Measurements from ENCODE around the gene TTLL6.

DNA sequence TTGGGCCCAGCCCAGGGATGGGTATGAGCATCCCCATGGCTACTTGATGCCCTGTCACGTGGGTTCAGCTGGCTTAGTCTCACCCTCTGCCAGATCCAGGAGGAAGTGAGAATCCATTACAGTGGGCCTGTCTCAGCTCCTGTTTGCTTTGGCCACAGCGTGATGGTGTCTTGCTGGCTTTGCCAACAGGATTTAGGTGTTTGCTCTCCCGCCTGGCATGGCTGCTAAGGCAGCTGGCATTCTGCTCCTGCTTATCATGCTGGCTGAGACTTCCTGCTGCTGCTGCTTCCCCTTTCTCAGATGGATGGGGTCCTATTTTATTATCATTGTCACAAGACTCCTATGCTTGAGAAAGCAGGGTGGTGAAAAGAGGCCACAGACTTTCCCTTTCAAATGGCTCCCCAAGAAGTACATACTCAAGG, 60.2 kb downstream of the TTLL6 start:
- TF ChIP-seq POLR2A (IDR thresholded peaks at IDR 0.05) = no peak
- TF ChIP-seq, protein P1, sequence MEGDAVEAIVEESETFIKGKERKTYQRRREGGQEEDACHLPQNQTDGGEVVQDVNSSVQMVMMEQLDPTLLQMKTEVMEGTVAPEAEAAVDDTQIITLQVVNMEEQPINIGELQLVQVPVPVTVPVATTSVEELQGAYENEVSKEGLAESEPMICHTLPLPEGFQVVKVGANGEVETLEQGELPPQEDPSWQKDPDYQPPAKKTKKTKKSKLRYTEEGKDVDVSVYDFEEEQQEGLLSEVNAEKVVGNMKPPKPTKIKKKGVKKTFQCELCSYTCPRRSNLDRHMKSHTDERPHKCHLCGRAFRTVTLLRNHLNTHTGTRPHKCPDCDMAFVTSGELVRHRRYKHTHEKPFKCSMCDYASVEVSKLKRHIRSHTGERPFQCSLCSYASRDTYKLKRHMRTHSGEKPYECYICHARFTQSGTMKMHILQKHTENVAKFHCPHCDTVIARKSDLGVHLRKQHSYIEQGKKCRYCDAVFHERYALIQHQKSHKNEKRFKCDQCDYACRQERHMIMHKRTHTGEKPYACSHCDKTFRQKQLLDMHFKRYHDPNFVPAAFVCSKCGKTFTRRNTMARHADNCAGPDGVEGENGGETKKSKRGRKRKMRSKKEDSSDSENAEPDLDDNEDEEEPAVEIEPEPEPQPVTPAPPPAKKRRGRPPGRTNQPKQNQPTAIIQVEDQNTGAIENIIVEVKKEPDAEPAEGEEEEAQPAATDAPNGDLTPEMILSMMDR (IDR thresholded peaks at IDR 0.05) = no peak

Data from testis (tissue), 2 donors.